DOHH2 (cell line): ENCODE results near the gene PAX3.

Source experiments
- H3F3A ChIP-seq: fragments of 200-600 bp; sonication (generic), shearing (Covaris generic); 2 replicates; pipeline ENCODE4 v1.6.0; 2016; ENCODE audit warnings: antibody characterized with exemption, mild to moderate bottlenecking; ENCODE audit not compliant: control insufficient read depth, insufficient read depth
- H3K27ac ChIP-seq: fragments of 200-600 bp; sonication (generic); 2 replicates; pipeline ENCODE4 v1.5.1; 2014; ENCODE audit warnings: low read depth, mild to moderate bottlenecking, low read length, moderate library complexity
- H3K27me3 ChIP-seq: fragments of 200-600 bp; sonication (generic); 2 replicates; pipeline ENCODE4 v1.6.1; 2014; ENCODE audit warnings: mild to moderate bottlenecking, low read length, mixed read lengths; ENCODE audit not compliant: control insufficient read depth
- H3K36me3 ChIP-seq: fragments of 200-600 bp; sonication (generic); 2 replicates; pipeline ENCODE4 v1.6.1; 2014; ENCODE audit warnings: mild to moderate bottlenecking, low read length, moderate library complexity, mixed read lengths; ENCODE audit not compliant: control insufficient read depth
- H3K4me1 ChIP-seq: fragments of 200-600 bp; sonication (generic); 2 replicates; pipeline ENCODE4 v1.6.1; 2014; ENCODE audit warnings: mild to moderate bottlenecking, low read length, mixed read lengths; ENCODE audit not compliant: control insufficient read depth
- H3K4me2 ChIP-seq: fragments of 200-600 bp; sonication (generic); 2 replicates; pipeline ENCODE4 v1.6.0; 2014; ENCODE audit warnings: mild to moderate bottlenecking, low read length, moderate library complexity
- H3K4me3 ChIP-seq: fragments of 200-600 bp; sonication (generic); 2 replicates; pipeline ENCODE4 v1.5.1; 2014; ENCODE audit warnings: mild to moderate bottlenecking, low read length, mixed read lengths
- H3K79me2 ChIP-seq: fragments of 200-600 bp; sonication (generic); 2 replicates; pipeline ENCODE4 v1.6.1; 2014; ENCODE audit warnings: mild to moderate bottlenecking, low read length, mixed read lengths; ENCODE audit not compliant: control insufficient read depth
- H3K9me2 ChIP-seq: fragments of 200-600 bp; sonication (generic); replicated peaks from 2 replicates; pipeline ENCODE4 v1.6.1; 2014; ENCODE audit warnings: mild to moderate bottlenecking, low read length, mixed read lengths; ENCODE audit not compliant: control insufficient read depth
- H3K9me3 ChIP-seq: fragments of 200-600 bp; sonication (generic); 2 replicates; pipeline ENCODE4 v1.6.1; 2014; ENCODE audit warnings: antibody characterized with exemption, low read length, mixed read lengths; ENCODE audit not compliant: control insufficient read depth, insufficient read depth
- H4K20me1 ChIP-seq: fragments of 200-600 bp; sonication (generic); 2 replicates; pipeline ENCODE4 v1.6.0; 2014; ENCODE audit warnings: low read depth, mild to moderate bottlenecking, antibody characterized with exemption, low read length, moderate library complexity; ENCODE audit not compliant: control insufficient read depth, insufficient read depth
- CTCF ChIP-seq: fragments of 200-600 bp; sonication (generic); IDR thresholded peaks from one replicate; pipeline ENCODE4 v1.5.1; 2014; ENCODE audit warnings: antibody characterized with exemption, mild to moderate bottlenecking, low read depth, low read length; ENCODE audit not compliant: poor library complexity, severe bottlenecking
- EZH2phosphoT487 ChIP-seq: fragments of 200-600 bp; sonication (generic); IDR thresholded peaks from 2 replicates; pipeline ENCODE4 v1.6.1; 2017; ENCODE audit warnings: borderline replicate concordance, mild to moderate bottlenecking, antibody characterized with exemption, low read length, moderate library complexity, mixed read lengths

Gene PAX3

GRCh38 chr2:222310747-222311318, 12.0 kb upstream of the PAX3 start:
- H3K4me1 ChIP-seq: no peaks in the 10 kb centered on the region
- H3F3A ChIP-seq: no peaks in the 10 kb centered on the region
- no peak for TF ChIP-seq CTCF
- H3K36me3 ChIP-seq: no peaks in the 10 kb centered on the region
- no peaks in the 10 kb centered on the region for H4K20me1 ChIP-seq
- H3K9me3 ChIP-seq: no peaks in the 10 kb centered on the region
- no peak overlapping the region for H3K27ac ChIP-seq
- H3K27me3 ChIP-seq: peaks cover 61% of the 10 kb centered on the region
- no peaks in the 10 kb centered on the region for H3K9me2 ChIP-seq
- H3K4me3 ChIP-seq: no peak overlapping the region
- H3K4me2 ChIP-seq: no peak overlapping the region
- H3K79me2 ChIP-seq: no peaks in the 10 kb centered on the region

- Histone ChIP-seq H3K27ac (no peak overlapping the region), H3K9me2 (no peaks in the 10 kb centered on the region), H3K4me2 (no peak overlapping the region), H3K79me2 (no peaks in the 10 kb centered on the region), H3K27me3 (peaks cover 67% of the 10 kb centered on the region), H3K4me1 (no peaks in the 10 kb centered on the region), H3K36me3 (no peaks in the 10 kb centered on the region), H4K20me1 (no peaks in the 10 kb centered on the region), H3K9me3 (no peaks in the 10 kb centered on the region), H3F3A (no peaks in the 10 kb centered on the region), H3K4me3 (no peak overlapping the region)
- TF ChIP-seq CTCF: no peak
- TF ChIP-seq EZH2phosphoT487: no peak
Observed at GRCh38 chr2:222309766-222310165, 11.0 kb upstream of the PAX3 start.

GRCh38 chr2:222309361-222309760, 10.6 kb upstream of the PAX3 start:
- H3K27me3 ChIP-seq: peaks cover 68% of the 10 kb centered on the region
- no peak for TF ChIP-seq CTCF
- no peak for TF ChIP-seq EZH2phosphoT487
- no peaks in the 10 kb centered on the region for H3K9me3 ChIP-seq
- no peaks in the 10 kb centered on the region for H3K79me2 ChIP-seq
- no peaks in the 10 kb centered on the region for H3K36me3 ChIP-seq
- H3K4me2 ChIP-seq: no peak overlapping the region
- no peaks in the 10 kb centered on the region for H3K9me2 ChIP-seq
- no peak overlapping the region for H3K4me3 ChIP-seq
- H4K20me1 ChIP-seq: no peaks in the 10 kb centered on the region
- no peak overlapping the region for H3K27ac ChIP-seq
- no peaks in the 10 kb centered on the region for H3F3A ChIP-seq
- H3K4me1 ChIP-seq: no peaks in the 10 kb centered on the region
